Muscle layer of colon (tissue), 2 donors: ENCODE measurements around the gene RASGRF2.

Experiments used
- H3K27ac ChIP-seq: one replicate; pipeline ENCODE4 v1.7.0; 2013; ENCODE audit warnings: low read depth, mild to moderate bottlenecking, low read length, moderate library complexity
- H3K27me3 ChIP-seq, 2 donors: one replicate each; pipeline ENCODE4 v1.7.0; 2013; ENCODE audit warnings: low read length in 2 of 2, mild to moderate bottlenecking in 2 of 2; ENCODE audit not compliant: insufficient read depth in 2 of 2, control insufficient read depth in 1 of 2
- H3K36me3 ChIP-seq: one replicate; pipeline ENCODE4 v1.7.0; 2013; ENCODE audit warnings: mild to moderate bottlenecking, low read length; ENCODE audit not compliant: insufficient read depth
- H3K4me1 ChIP-seq: one replicate; pipeline ENCODE4 v1.7.0; 2013; ENCODE audit warnings: mild to moderate bottlenecking, low read length; ENCODE audit not compliant: insufficient read depth
- H3K4me3 ChIP-seq, 2 donors: one replicate each; pipeline ENCODE4 v1.7.0; 2013; ENCODE audit warnings: low read length in 2 of 2, low read depth in 1 of 2, mild to moderate bottlenecking in 1 of 2, moderate library complexity in 1 of 2
- H3K9ac ChIP-seq: one replicate; pipeline ENCODE4 v1.7.0; 2013; ENCODE audit warnings: low read length
- H3K9me3 ChIP-seq: one replicate; pipeline ENCODE4 v1.7.0; 2013; ENCODE audit warnings: mild to moderate bottlenecking, low read length
- donor health status: abdominal sarcoma.
- donor health status: Adenocarcinoma of cecum.

The RASGRF2 gene

DNA sequence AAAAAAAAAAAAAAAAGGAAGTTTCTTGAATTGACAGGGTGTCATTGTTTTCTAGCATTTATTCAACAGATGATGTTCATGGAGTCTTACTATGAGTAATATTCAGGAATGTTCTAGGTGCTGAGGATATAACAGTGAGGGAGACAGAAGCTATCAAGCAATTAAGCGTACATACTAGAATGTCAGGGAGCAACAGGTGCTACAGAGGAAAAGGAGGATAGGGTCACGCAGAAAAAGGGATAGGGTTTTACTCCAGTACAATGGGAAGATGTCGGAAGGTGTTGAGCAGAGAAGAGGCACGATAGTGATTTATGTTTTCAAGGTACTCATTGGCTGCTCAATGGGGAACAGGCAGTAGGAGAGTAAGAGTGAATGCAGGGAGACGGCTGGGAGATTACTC lies 6.6 kb upstream of the RASGRF2 start:
- Histone ChIP-seq H3K4me1 (no peaks in the 10 kb centered on the region), H3K9me3 (no peaks in the 10 kb centered on the region), H3K36me3 (no peaks in the 10 kb centered on the region), H3K9ac (no peak overlapping the region), H3K27me3 (no peaks in the 10 kb centered on the region), H3K27ac (no peak overlapping the region), H3K4me3 (no peak overlapping the region)

DNA sequence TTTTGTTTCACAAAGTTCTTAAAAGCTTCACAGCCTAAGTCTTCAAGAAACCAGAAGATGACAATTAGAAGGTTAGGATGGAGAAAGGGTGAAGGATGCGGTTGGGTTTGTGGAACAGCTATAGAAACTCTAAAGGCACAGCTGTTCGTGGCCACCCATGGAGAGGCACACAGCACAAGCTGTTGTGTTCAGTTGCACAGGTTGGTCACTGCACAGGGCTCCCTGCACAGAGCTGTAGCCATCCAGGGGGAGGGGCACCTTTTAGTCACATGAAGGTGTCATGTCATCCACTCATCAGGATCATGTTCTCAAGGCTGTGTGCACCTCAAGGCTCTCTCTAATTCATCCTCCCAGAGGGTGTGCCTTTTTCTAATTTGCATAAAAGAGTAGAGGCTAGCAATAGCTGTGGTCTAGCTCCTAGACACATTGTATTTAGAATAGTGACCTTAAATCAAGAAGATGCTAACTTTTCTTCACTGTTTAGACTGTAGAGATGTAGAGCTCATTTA lies 5.0 kb upstream of the RASGRF2 start:
- peaks cover 0 to 10% of the 10 kb centered on the region in 2 donors for H3K27me3 ChIP-seq

DNA sequence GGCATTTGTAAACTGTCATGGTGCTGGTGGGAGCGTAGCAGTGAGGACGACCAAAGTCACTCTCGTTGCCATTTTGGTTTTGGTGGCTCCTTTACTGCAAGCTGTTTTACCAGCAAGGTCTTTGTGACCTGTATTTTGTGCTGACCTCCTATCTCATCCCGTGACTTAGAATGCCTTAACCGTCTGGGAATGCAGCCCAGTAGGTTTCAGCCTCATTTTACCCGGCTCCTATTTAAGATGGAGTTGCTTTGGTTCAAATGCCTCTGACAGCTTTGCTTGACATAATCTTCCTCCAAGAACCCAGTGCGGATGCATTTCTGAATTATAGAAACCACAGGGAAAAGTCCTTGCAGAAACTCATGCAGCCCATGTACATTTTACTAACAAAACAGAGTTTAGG lies 3.9 kb upstream of the RASGRF2 start:
- no peak overlapping the region for H3K9ac ChIP-seq
- no peaks in the 10 kb centered on the region for H3K4me1 ChIP-seq
- no peak overlapping the region for H3K4me3 ChIP-seq
- no peaks in the 10 kb centered on the region for H3K36me3 ChIP-seq
- H3K9me3 ChIP-seq = no peaks in the 10 kb centered on the region
- no peak overlapping the region for H3K27ac ChIP-seq
- H3K27me3 ChIP-seq = peaks cover 0 to 10% of the 10 kb centered on the region in 2 donors

More for the DNA sequence above, 5.0 kb upstream of the RASGRF2 start:
- Histone ChIP-seq H3K9me3 (no peaks in the 10 kb centered on the region), H3K4me3 (no peak overlapping the region), H3K36me3 (no peaks in the 10 kb centered on the region), H3K4me1 (no peaks in the 10 kb centered on the region), H3K9ac (no peak overlapping the region), H3K27ac (no peak overlapping the region)

DNA sequence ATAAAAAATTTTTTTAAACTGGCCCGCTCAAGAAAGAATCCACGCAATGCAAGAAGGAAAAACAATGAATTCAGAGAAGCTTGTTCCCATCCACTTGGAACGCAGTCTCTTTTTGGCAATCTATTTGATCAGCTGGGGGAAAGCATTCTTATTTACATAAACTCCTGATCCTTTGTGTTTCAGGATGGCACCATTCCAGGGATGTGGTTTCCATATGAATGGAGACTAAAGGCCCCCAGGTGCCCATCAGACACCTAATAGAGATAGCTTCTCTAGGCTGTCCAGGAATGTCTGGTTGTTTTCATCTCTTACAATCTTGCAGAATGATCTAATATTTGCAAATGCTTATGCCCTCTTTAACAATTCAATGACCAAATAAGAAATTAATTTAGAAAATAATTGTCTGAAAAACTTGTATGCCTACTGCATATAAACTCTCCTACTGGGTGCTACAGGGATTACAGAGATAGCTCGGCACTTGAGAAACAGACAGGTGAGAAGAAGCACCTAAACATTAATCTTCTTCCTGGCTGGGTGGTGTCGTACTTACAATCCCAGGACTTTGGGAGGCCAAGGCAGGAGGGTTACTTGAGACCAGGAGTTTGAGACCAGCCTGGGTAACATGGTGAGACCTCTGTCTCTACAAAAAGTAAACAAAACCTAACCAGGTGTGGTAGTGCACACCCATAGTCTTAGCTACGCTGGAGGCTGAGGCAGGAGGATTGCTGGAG lies 3.0 kb upstream of the RASGRF2 start:
- H3K9me3 ChIP-seq = no peaks in the 10 kb centered on the region
- peaks cover 0 to 10% of the 10 kb centered on the region in 2 donors for H3K27me3 ChIP-seq
- no peak overlapping the region for H3K4me3 ChIP-seq
- no peaks in the 10 kb centered on the region for H3K4me1 ChIP-seq
- no peak overlapping the region for H3K27ac ChIP-seq
- H3K9ac ChIP-seq = no peak overlapping the region
- H3K36me3 ChIP-seq = no peaks in the 10 kb centered on the region

DNA sequence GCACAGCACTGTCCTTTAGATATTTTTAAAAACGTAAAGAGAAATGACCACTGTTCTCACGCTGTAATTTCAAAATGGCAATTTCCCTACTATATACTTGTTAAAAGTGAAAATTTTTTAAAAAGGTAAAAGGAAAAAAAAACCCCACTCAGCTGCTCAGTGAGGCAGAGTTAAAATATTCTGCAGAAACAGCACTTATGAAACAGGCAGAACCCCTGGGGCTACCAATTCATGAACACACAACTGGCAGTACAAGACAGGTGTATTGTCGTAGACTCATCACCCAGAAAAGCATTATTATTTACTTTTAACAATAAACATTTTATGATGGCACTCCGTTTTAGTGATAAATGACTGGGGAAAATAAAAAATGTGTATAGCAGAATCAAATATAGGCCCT lies 1.5 kb upstream of the RASGRF2 start:
- no peaks in the 10 kb centered on the region for H3K4me1 ChIP-seq
- H3K4me3 ChIP-seq = no peak overlapping the region
- H3K9ac ChIP-seq = no peak overlapping the region
- no peaks in the 10 kb centered on the region for H3K9me3 ChIP-seq
- no peak overlapping the region for H3K27ac ChIP-seq
- no peaks in the 10 kb centered on the region for H3K36me3 ChIP-seq
- peaks cover 0 to 10% of the 10 kb centered on the region in 2 donors for H3K27me3 ChIP-seq

DNA sequence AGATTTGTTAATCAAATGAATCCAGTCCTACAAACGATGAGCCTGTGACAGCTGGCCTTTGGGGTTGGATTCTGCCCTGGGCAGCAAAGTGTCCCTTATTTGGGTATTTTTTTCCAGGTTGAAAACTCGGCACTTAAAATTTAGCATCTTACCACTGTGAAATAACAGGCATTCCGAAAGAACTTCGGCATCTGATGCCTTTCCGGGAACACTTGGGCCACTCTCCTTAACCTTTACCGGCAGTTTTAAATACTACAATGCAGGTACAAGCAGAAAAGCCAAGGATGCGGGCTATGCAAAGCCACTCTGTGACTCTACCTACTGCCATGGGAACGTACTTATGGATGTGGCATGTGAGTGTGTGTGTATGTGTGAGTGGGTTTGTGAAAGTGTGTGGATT lies 1.0 kb upstream of the RASGRF2 start:
- Histone ChIP-seq H3K27ac (no peak overlapping the region), H3K9me3 (no peaks in the 10 kb centered on the region), H3K27me3 (peaks cover 0 to 10% of the 10 kb centered on the region in 2 donors), H3K4me1 (no peaks in the 10 kb centered on the region), H3K9ac (no peak overlapping the region), H3K36me3 (no peaks in the 10 kb centered on the region), H3K4me3 (no peak overlapping the region)

DNA sequence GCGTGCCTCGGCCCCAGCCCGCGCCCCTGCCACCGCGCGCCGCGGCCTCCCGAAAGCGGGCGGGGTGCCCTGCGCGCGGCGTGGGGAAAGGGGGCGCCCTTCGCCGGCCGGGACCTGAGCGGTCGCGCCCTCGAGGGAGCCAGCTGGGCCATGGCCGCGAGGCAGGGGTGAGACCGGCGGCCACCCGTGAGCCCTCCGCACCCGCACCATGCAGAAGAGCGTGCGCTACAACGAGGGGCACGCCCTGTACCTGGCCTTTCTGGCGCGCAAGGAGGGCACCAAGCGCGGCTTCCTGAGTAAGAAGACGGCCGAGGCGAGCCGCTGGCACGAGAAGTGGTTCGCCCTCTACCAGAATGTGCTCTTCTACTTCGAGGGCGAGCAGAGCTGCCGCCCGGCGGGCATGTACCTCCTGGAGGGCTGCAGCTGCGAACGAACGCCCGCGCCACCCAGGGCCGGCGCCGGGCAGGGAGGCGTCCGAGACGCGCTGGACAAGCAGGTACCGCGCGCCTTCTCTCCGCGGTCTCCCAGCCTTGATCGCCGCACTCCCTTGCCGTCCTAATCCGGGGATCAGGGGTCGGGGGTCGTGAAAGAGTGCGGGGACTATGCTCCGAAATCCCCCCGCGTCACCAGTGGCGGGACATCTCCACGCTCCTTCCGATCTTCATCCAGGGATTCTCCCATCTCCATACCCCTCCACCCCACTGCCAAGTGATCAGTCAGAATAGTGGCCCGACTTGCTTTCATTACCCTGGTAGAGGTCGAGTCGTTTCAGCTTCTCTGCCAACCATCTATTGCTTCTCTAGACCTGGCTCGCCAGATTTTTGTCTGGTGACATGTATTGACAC lies 590 bp downstream of the RASGRF2 start:
- Histone ChIP-seq H3K9me3 (no peaks in the 10 kb centered on the region), H3K27ac (no peak overlapping the region), H3K9ac (no peak overlapping the region), H3K4me3 (peak overlapping the region; percentile 25 to 44), H3K27me3 (peaks cover 0 to 10% of the 10 kb centered on the region in 2 donors), H3K36me3 (no peaks in the 10 kb centered on the region), H3K4me1 (no peaks in the 10 kb centered on the region)

DNA sequence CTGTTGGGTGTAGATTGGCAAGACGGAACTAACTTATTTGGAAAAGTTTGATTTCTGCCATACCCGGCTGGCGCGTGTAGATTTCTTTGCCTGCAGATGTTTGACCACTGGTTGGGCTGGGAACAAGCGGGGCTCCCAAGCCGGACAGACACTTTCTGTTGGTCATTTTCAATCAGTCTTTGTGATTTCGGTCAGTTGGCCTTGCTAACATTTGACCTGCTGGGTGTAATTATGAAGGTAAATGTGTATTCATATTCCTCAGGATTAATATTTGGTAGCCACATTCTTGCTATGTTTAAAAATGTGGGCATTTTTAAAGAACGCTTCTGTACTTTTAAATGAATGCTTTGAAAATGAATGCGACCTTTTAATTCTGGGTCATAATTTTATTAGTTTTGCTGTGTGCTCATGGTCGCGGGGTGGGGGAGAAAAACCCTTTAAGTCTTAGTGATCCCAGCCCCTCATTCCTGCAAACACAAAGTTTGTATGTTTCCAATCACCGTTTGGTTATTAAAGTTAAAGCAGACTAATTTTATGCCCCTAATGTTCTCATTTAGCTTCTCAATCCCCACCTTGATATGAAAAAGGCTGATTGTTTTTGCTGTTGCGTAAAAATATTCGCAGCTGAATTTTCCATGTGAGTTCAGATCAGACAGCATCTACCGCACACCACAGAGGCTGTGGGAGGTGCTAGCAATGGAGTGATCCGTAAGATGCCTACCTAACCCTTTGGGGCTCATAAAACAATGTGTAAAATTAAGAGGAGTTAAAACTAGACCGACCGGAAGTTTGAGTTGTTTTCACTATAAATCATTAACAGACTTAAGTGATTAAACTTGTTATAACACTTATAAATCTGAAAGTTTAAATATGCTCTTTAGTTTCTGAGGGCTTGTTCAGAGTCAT lies 1.5 kb downstream of the RASGRF2 start:
- no peak overlapping the region for H3K9ac ChIP-seq
- peaks cover 0 to 10% of the 10 kb centered on the region in 2 donors for H3K27me3 ChIP-seq
- H3K9me3 ChIP-seq = no peaks in the 10 kb centered on the region
- H3K36me3 ChIP-seq = no peaks in the 10 kb centered on the region
- H3K27ac ChIP-seq = no peak overlapping the region
- peak overlapping the region; percentile 25 to 44 for H3K4me3 ChIP-seq
- H3K4me1 ChIP-seq = no peaks in the 10 kb centered on the region

DNA sequence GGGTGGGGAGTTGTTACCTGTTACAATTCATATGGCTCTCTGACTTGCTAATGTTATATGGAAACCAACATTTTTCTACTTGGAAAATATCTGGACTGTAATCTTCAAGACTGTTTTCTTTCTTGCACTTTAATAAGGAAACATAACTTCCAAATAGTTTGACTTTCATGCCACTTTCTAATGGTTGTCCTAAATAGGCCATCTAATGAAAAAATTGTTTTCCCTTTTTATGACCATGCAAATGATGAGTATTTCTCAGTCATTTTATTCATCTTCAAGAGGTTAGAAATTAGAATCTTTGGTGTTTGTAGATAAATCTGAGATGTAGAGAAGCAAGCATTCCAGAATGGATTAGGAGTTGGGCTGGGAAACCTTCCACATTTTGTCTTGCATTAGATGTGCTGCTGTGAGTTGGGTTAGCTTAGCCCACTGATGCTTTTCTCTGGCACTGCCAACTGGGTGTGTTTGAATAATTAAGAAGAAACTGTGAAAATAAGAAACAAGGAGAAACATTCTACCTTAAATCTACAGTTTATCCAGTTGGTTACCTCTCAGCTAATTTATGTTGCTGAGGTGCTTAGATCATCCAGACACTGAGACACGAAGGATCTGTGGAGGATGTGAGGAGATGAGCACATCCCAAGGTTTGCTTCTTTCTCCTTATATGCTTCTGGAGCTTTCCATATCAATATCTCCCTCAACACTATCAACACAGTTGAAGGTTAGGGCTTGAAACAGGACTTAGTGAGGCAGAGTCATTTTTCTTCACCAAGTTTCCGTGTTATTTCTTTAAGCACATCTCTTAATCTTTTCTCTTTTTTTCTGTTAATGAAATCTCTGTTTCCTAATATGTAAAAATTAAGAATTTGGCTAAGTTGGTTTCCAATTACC lies 2.7 kb downstream of the RASGRF2 start:
- H3K36me3 ChIP-seq = no peaks in the 10 kb centered on the region
- no peak overlapping the region for H3K9ac ChIP-seq
- H3K9me3 ChIP-seq = no peaks in the 10 kb centered on the region
- no peak overlapping the region for H3K4me3 ChIP-seq
- peaks cover 0 to 10% of the 10 kb centered on the region in 2 donors for H3K27me3 ChIP-seq
- H3K4me1 ChIP-seq = peaks cover 6% of the 10 kb centered on the region
- H3K27ac ChIP-seq = no peak overlapping the region

DNA sequence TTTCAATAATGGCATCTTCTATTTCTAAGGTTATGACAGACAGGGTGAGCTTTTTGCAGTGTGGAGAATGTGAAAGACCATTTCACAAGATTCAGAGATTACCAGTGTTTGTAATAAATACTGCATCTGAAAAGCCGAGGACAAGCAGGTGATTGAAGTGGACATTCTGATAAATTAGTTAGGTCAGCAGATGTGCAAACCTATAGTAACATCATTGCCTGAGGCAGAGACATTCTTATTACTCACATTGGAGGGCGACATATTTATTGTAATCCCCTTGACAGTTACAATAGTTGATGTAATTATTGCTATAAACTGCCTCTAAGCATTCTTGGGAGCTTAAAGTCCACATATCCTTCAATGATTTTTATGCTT lies 3.3 kb downstream of the RASGRF2 start:
- H3K27me3 ChIP-seq = peaks cover 0 to 10% of the 10 kb centered on the region in 2 donors
- H3K9ac ChIP-seq = no peak overlapping the region
- H3K27ac ChIP-seq = no peak overlapping the region
- H3K9me3 ChIP-seq = no peaks in the 10 kb centered on the region
- H3K4me1 ChIP-seq = peaks cover 11% of the 10 kb centered on the region
- H3K4me3 ChIP-seq = no peak overlapping the region
- H3K36me3 ChIP-seq = no peaks in the 10 kb centered on the region
